GM23338 (cell line): ENCODE data around the gene LRRC8E. TPM values are rescaled to one million over a fixed set of nuclear protein-coding genes. Genes with fewer than 3 reads are reported as not detected.

Experiments used
- ATAC-seq: fragments of 200-7000 bp; cut with Tn5 transposase; 3 replicates; pipeline ENCODE4 v1.9.1; 2020
- DNase-seq: peaks from one replicate; pipeline ENCODE4 v3.0.0-alpha.2; 2015; ENCODE audit warnings: low spot score
- H2AFZ ChIP-seq: fragments of 200-600 bp; sonication (generic); 2 replicates; pipeline ENCODE4 v1.8.0; 2016; ENCODE audit warnings: antibody characterized with exemption, mild to moderate bottlenecking, moderate library complexity
- H3F3A ChIP-seq: fragments of 200-600 bp; sonication (generic); replicated peaks from 2 replicates; pipeline ENCODE4 v1.8.0; 2017; ENCODE audit warnings: antibody characterized with exemption, mixed run types, low read depth
- H3K27ac ChIP-seq: fragments of 200-600 bp; sonication (generic); 2 replicates; pipeline ENCODE4 v1.6.1; 2016; ENCODE audit warnings: low read depth
- H3K27me3 ChIP-seq: fragments of 200-600 bp; sonication (generic); 2 replicates; pipeline ENCODE4 v1.8.0; 2016; ENCODE audit warnings: mild to moderate bottlenecking, mixed run types, moderate library complexity; ENCODE audit not compliant: insufficient read depth
- H3K36me3 ChIP-seq: fragments of 200-600 bp; sonication (generic); 2 replicates; pipeline ENCODE4 v1.8.0; 2016; ENCODE audit warnings: mild to moderate bottlenecking; ENCODE audit not compliant: insufficient read depth
- H3K4me1 ChIP-seq: fragments of 200-600 bp; sonication (generic); 2 replicates; pipeline ENCODE4 v1.8.0; 2016; ENCODE audit warnings: mild to moderate bottlenecking, moderate library complexity; ENCODE audit not compliant: insufficient read depth
- H3K4me2 ChIP-seq: fragments of 200-600 bp; sonication (generic); 2 replicates; pipeline ENCODE4 v1.7.1; 2017; ENCODE audit warnings: mixed run types
- H3K4me3 ChIP-seq: fragments of 200-600 bp; sonication (generic); 2 replicates; pipeline ENCODE4 v1.6.1; 2016; ENCODE audit warnings: mixed run types
- H3K79me2 ChIP-seq: fragments of 200-600 bp; sonication (generic); replicated peaks from 2 replicates; pipeline ENCODE4 v1.8.0; 2017; ENCODE audit warnings: mild to moderate bottlenecking; ENCODE audit not compliant: insufficient read depth
- H3K9me2 ChIP-seq: fragments of 200-600 bp; sonication (generic); 2 replicates; pipeline ENCODE4 v1.8.0; 2017; ENCODE audit not compliant: insufficient read depth
- H4K20me1 ChIP-seq: fragments of 200-600 bp; sonication (generic); replicated peaks from 2 replicates; pipeline ENCODE4 v1.8.0; 2017; ENCODE audit warnings: mild to moderate bottlenecking; ENCODE audit not compliant: insufficient read depth
- H3K27ac Mint-ChIP-seq: 2 replicates; pipeline ENCODE4 v1.8.0; 2020; ENCODE audit warnings: inconsistent platforms, mild to moderate bottlenecking, moderate library complexity, mixed read lengths
- H3K27me3 Mint-ChIP-seq: 3 replicates; pipeline ENCODE4 v1.8.0; 2022; ENCODE audit warnings: low read depth, mild to moderate bottlenecking, moderate library complexity, mixed read lengths, inconsistent platforms; ENCODE audit not compliant: insufficient read depth, poor library complexity
- H3K36me3 Mint-ChIP-seq: 3 replicates; pipeline ENCODE4 v1.8.0; 2021; ENCODE audit warnings: low read depth, mild to moderate bottlenecking, inconsistent platforms, moderate library complexity, mixed read lengths
- H3K4me1 Mint-ChIP-seq: 3 replicates; pipeline ENCODE4 v1.8.0; 2020; ENCODE audit warnings: mild to moderate bottlenecking, inconsistent platforms, mixed read lengths
- H3K4me3 Mint-ChIP-seq: 3 replicates; pipeline ENCODE4 v1.8.0; 2021; ENCODE audit warnings: moderate library complexity, mild to moderate bottlenecking, inconsistent platforms, mixed read lengths
- H3K9me3 Mint-ChIP-seq: 3 replicates; pipeline ENCODE4 v1.8.0; 2020; ENCODE audit warnings: moderate library complexity, mild to moderate bottlenecking, inconsistent platforms, mixed read lengths
- CREB1 ChIP-seq: fragments of 250-450 bp; sonication (Bioruptor Pico); IDR thresholded peaks from 2 replicates; pipeline ENCODE4 v1.5.0; 2020; ENCODE audit warnings: low read depth, mild to moderate bottlenecking, moderate library complexity
- EZH2 ChIP-seq: fragments of 200-600 bp; sonication (generic); IDR thresholded peaks from one replicate; pipeline ENCODE4 v1.8.0; 2017; ENCODE audit warnings: antibody characterized with exemption, mild to moderate bottlenecking, low read depth; ENCODE audit not compliant: unreplicated experiment
- NANOG ChIP-seq: IDR thresholded peaks from 2 replicates; pipeline ENCODE4 v1.6.1; 2016; ENCODE audit warnings: antibody characterized with exemption, borderline replicate concordance
- POLR2AphosphoS5 ChIP-seq: IDR thresholded peaks from 2 replicates; pipeline ENCODE4 v1.6.1; 2016; ENCODE audit warnings: antibody characterized with exemption, low read depth
- STAT1 ChIP-seq: IDR thresholded peaks from one replicate; pipeline ENCODE4 v1.6.1; 2016; ENCODE audit warnings: antibody characterized with exemption; ENCODE audit not compliant: unreplicated experiment
- ZNF114 ChIP-seq: fragments of 250-450 bp; sonication (Bioruptor Pico); IDR thresholded peaks from 2 replicates; pipeline ENCODE4 v1.5.0; 2020; ENCODE audit warnings: mild to moderate bottlenecking, moderate library complexity
- long read RNA-seq: library from polyadenylated mRNA; unstranded; transcript quantifications from one replicate; pipeline ENCODE4 v2.0.0, GENCODE V29; 2020; ENCODE audit not compliant: unreplicated experiment
- polyA plus RNA-seq: library from polyadenylated mRNA; unstranded; fragments of >200 nt; fragmentation: Nextera tagmentation; extraction: Ambion mirVana; gene quantifications from 2 replicates; pipeline ENCODE4 v1.2.1, GENCODE V29; 2016
- total RNA-seq: library from RNA; depleted of rRNA; stranded (reverse); fragments of >200 nt; shearing (Covaris generic); gene quantifications from 2 replicates; pipeline ENCODE4 v1.2.3, GENCODE V29; 2014; rRNA removed
- TF ChIP-seq, protein P1 (sequence below): IDR thresholded peaks from 2 replicates; pipeline ENCODE4 v1.6.1; 2016; ENCODE audit warnings: antibody characterized with exemption
- TF ChIP-seq, protein P2 (sequence below): IDR thresholded peaks from one replicate; pipeline ENCODE4 v1.6.1; 2018; ENCODE audit warnings: antibody characterized with exemption; ENCODE audit not compliant: unreplicated experiment

The LRRC8E gene
- total RNA-seq = 4.5 and 4.8 TPM in 2 replicates
- polyA plus RNA-seq = 0.29 and 1.3 TPM in 2 replicates
- long read RNA-seq, partial matches to known transcripts = 0 of 5 reads
- long read RNA-seq, other reads (novel, unspliced or antisense) = 3 of 5 reads

DNA sequence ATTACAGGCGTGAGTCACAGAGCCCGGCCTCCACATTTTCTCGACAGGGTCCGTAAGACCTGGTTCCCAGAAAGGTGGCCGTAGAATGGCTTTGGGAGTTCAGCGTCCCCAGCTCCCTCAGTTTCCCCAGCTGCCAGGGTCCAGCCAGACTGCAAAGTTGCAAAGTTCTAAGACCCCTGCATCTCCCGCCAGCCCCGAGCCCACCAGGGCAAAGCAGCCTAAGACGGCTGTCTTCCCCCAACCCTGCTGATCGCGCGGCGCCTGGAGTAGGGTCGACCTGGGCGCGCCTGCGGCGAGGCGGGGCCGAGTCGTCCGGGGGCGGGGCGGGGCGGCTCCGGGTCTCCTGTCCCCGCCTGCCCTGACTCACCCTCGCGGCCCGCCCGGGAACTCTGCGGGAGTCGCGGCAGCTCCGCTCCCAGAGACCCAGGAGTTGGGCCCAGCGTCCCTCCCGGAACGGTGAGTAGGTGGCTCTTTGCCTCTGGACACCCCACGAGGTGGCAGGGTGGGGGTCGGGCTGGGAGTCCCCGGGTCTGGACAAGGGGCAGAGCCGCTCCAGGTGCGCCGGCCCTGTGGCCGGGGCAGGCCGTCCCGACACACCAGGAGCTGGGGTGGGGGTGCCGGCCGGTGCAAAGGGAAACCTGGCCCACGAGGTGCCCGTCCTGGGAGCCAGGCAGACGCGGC lies at the start of gene LRRC8E:
TSS of gene LRRC8E (plus strand) at position 366 of the 681 bp plus-strand sequence. CDS start 7,094 bp downstream, outside the sequence.
- H2AFZ ChIP-seq = peak within 1 kb of the TSS; percentile 98
- no peaks in the 10 kb centered on the region for H4K20me1 ChIP-seq
- no peaks in the 10 kb centered on the region for H3K9me3 Mint-ChIP-seq
- peaks cover 17% of the 10 kb centered on the region for H3K27me3 Mint-ChIP-seq
- ATAC-seq = peak; percentile 98
- H3K27ac ChIP-seq = no peak within 1 kb of the TSS
- peak within 1 kb of the TSS; percentile 78 for H3K4me3 ChIP-seq
- no peaks in the 10 kb centered on the region for H3K79me2 ChIP-seq
- H3K4me1 Mint-ChIP-seq = peaks cover 5% of the 10 kb centered on the region; the same call in 2 of the 3 replicates
- H3K4me2 ChIP-seq = peak within 1 kb of the TSS; percentile 89
- H3K36me3 Mint-ChIP-seq = no peaks in the 10 kb centered on the region
- no peak within 1 kb of the TSS for H3K27ac Mint-ChIP-seq
- no peaks in the 10 kb centered on the region for H3F3A ChIP-seq
- peak; percentile 92 for DNase-seq
- H3K9me2 ChIP-seq = no peaks in the 10 kb centered on the region
- TF ChIP-seq, protein P1, sequence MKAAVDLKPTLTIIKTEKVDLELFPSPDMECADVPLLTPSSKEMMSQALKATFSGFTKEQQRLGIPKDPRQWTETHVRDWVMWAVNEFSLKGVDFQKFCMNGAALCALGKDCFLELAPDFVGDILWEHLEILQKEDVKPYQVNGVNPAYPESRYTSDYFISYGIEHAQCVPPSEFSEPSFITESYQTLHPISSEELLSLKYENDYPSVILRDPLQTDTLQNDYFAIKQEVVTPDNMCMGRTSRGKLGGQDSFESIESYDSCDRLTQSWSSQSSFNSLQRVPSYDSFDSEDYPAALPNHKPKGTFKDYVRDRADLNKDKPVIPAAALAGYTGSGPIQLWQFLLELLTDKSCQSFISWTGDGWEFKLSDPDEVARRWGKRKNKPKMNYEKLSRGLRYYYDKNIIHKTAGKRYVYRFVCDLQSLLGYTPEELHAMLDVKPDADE = no peak
- peak; percentile 67 for TF ChIP-seq POLR2AphosphoS5
- H3K4me1 ChIP-seq = no peaks in the 10 kb centered on the region; the same call in 1 of the 2 replicates
- no peaks in the 10 kb centered on the region for H3K36me3 ChIP-seq
- peaks cover 11% of the 10 kb centered on the region for H3K27me3 ChIP-seq
- peak within 1 kb of the TSS; percentile 66 for H3K4me3 Mint-ChIP-seq

DNA sequence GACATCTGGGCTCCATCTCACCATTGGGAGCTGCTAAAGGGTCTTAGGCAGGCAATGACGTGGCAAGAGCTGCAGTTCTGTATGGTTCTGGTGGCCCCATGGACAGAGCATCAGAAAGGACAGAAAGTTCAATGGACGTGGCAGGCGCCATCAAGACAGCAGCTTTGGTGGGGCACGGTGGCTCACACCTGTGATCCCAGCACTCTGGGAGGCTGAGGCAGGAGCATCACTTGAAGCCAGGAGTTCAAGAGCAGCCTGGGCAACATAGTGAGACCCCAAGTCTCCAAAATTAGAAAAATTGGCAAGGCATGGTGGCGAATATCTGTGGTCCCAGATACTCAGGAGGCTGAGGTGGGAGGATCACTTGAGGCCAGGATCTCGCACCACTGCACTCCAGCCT lies 48.8 kb upstream of the LRRC8E start:
- Mint-ChIP-seq H3K9me3 (peaks cover 6% of the 10 kb centered on the region; the same call in 2 of the 3 replicates), H3K4me1 (no peaks in the 10 kb centered on the region), H3K27ac (no peak overlapping the region), H3K36me3 (no peaks in the 10 kb centered on the region; the same call in 2 of the 3 replicates), H3K4me3 (no peak overlapping the region), H3K27me3 (peaks cover 6% of the 10 kb centered on the region)
- H3K9me2 ChIP-seq = no peaks in the 10 kb centered on the region
- H3K36me3 ChIP-seq = no peaks in the 10 kb centered on the region
- H3K27ac ChIP-seq = no peak overlapping the region
- no peaks in the 10 kb centered on the region for H3K27me3 ChIP-seq
- ATAC-seq (no peak), DNase-seq (no peak)
- no peak overlapping the region for H2AFZ ChIP-seq
- H3K4me2 ChIP-seq = no peak overlapping the region
- H4K20me1 ChIP-seq = no peaks in the 10 kb centered on the region
- no peaks in the 10 kb centered on the region for H3K79me2 ChIP-seq
- H3F3A ChIP-seq = peaks cover 18% of the 10 kb centered on the region
- no peaks in the 10 kb centered on the region for H3K4me1 ChIP-seq
- TF ChIP-seq ZNF114 (CRISPR knock-in tag) (no peak), EZH2 (no peak), STAT1 (no peak), CREB1 (CRISPR knock-in tag) (no peak), NANOG (no peak)
- TF ChIP-seq, protein P2, sequence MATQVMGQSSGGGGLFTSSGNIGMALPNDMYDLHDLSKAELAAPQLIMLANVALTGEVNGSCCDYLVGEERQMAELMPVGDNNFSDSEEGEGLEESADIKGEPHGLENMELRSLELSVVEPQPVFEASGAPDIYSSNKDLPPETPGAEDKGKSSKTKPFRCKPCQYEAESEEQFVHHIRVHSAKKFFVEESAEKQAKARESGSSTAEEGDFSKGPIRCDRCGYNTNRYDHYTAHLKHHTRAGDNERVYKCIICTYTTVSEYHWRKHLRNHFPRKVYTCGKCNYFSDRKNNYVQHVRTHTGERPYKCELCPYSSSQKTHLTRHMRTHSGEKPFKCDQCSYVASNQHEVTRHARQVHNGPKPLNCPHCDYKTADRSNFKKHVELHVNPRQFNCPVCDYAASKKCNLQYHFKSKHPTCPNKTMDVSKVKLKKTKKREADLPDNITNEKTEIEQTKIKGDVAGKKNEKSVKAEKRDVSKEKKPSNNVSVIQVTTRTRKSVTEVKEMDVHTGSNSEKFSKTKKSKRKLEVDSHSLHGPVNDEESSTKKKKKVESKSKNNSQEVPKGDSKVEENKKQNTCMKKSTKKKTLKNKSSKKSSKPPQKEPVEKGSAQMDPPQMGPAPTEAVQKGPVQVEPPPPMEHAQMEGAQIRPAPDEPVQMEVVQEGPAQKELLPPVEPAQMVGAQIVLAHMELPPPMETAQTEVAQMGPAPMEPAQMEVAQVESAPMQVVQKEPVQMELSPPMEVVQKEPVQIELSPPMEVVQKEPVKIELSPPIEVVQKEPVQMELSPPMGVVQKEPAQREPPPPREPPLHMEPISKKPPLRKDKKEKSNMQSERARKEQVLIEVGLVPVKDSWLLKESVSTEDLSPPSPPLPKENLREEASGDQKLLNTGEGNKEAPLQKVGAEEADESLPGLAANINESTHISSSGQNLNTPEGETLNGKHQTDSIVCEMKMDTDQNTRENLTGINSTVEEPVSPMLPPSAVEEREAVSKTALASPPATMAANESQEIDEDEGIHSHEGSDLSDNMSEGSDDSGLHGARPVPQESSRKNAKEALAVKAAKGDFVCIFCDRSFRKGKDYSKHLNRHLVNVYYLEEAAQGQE = no peak
- H3K4me3 ChIP-seq = no peak overlapping the region
